Left renal cortex interstitium (tissue), 4 donors: Measurements from ENCODE around the gene KIF4A. TPM values are rescaled to one million over a fixed set of nuclear protein-coding genes. Genes with fewer than 3 reads are reported as not detected.
"Not testable (repeated sequence)": the region's sequence is repeated elsewhere in the genome, so short reads cannot be mapped to it uniquely, and the experiment has no call there.

Source experiments
- DNase-seq, 4 donors: peaks; one replicate each; pipeline ENCODE4 v3.0.0-alpha.2; 2013; ENCODE audit warnings: low read depth in 4 of 4, low spot score in 2 of 4, missing footprints in 1 of 4
- polyA plus RNA-seq, 4 donors: library from polyadenylated mRNA; unstranded; fragments of 120-200 nt; gene quantifications; one replicate each; pipeline ENCODE4 v1.2.1, GENCODE V29; 2013; ENCODE audit not compliant: insufficient read length in 4 of 4

Gene KIF4A
- polyA plus RNA-seq, 4 donors = 16.1 to 17.9 (median 16.7) TPM

DNA sequence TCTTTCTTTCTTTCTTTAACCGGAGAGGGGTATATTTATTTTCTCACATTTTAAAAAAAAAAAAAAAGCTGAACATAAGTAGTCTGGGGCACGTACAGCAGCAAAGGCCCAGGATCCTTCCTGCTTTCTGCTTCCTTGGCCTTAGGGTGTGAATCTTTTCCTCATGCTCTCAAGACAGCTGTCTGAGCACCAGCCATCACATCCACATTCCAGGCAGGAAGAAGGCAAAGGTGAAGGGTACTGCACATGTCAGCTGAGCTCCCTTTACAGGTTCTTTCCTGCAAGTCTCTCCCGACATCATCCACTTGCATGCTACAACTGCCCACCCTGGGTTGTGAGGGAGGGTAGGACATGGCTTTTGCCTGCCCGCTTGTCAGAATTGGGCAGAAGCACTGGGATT lies 69.6 kb downstream of the KIF4A start:
- no peak for DNase-seq

DNA sequence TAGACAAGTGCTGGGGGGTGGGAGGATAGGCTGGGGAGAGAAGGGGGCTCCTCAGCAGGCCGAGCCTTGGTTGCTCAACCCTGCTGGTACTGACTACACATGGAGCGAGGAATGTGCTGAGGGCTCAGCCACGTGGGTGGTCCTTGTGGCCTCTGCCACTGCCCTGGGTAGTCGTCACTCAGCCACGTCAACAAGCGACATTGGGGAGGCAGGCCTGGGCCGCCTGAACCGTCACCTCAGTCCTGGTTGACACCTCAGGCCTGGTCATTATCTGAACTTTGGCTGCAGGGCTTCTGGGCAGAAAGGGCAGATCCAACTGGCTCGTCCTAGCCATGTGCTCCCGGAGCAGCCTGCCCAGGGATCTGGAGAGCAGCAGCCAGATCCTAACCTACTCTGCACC lies 70.5 kb downstream of the KIF4A start:
- no peak for DNase-seq

DNA sequence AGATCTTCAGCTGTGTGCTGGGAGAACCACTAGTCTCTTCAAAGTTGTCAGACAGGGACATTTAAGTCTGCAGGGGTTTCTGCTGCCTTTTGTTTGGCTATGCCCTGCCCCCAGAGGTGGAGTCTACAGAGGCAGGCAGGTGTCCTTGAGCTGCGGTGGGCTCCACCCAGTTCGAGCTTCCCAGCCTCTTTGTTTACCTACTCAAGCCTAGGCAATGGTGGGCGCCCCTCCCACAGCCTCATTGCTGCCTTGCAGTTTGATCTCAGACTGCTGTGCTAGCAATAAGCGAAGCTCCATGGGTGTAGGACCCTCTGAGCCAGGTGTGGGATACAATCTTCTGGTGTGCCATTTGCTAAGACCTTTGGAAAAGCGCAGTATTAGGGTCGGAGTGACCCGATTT lies 78.8 kb downstream of the KIF4A start:
- not testable (repeated sequence) for DNase-seq

DNA sequence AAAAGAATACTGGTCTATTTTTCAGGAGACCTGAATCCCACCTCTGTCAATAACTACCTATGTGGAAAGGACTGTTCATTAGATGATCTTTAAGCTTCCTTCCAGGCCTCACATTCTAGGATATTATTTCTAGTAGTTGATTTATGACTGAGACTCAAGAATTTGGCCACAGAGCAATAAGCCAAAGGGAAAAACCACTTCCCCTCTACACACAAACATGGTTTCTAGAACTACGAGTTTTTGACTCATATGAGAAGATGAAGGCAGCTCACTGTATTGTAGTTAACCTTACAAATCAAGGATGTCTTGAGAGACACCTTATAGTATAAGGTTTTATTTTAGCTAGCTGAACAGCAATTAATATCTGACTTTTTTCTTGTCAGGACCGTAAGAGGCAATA lies 96.3 kb downstream of the KIF4A start:
- no peak for DNase-seq

DNA sequence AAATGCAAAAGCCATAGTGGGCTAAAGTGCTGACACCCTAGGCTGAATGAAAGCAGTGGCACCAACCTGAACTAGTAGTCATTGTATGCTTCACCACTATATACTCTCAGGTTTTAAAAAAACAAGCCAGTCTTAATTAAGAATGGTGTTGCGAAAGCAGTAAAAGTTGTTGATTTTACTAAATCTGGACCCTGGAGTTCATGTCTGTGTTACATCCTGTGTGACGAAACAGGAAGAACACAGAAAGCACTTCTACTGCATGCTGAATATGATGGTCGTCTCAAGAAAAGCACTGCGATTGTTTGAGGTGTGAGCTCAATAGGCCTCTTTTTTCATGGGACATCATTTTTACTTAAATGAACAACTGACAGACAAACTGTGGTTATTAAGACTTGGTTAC lies 109.0 kb downstream of the KIF4A start:
- no peak for DNase-seq

DNA sequence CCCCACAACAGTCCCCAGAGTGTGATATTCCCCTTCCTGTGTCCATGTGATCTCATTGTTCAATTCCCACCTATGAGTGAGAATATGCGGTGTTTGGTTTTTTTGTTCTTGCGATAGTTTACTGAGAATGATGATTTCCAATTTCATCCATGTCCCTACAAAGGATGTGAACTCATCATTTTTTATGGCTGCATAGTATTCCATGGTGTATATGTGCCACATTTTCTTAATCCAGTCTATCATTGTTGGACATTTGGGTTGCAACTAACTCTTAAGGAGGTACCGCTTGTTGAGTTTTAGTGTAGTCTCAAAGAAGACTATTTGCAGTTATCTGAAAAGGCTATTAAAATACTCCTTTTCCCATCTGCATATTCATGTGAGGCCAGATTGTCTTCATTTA lies 110.3 kb downstream of the KIF4A start:
- DNase-seq = not testable (repeated sequence)

DNA sequence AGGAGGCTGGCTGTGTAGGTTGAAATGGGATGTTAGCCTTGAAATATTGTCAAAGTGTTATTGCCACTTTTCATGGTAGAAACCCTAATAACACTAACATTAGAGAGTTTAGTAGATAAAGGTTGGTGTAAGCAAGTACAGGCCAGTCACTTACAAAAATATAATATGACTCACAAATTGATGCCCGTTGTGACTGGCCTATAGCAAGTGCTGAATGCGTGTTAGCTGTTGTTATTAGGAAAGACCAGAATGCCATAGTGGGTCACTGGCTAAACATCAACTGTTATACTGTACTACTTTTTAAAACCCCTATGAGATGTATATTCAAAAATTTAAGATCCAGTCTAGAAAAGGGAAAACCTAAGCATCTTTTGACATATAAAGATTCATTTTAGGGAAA lies 112.8 kb downstream of the KIF4A start:
- no peak for DNase-seq

DNA sequence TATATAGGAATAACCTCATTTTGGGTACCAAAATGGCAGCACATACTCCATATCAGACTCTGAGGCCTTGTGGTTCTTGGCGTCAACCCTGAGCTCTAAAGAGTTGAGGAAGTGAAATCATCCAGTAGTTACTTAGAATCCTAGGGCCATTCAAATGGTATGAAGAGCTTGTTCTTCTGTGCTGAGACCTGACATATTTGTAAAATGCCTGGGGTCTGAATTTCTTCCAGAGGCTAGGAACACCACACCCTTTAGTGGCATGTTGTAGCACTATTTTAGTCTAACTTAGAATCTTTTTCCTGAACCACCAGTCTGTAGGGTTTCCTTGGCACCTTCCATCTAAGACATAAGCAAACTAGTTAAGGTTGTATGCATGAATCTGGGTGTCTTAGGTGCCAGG lies 115.1 kb downstream of the KIF4A start:
- DNase-seq = no peak

DNA sequence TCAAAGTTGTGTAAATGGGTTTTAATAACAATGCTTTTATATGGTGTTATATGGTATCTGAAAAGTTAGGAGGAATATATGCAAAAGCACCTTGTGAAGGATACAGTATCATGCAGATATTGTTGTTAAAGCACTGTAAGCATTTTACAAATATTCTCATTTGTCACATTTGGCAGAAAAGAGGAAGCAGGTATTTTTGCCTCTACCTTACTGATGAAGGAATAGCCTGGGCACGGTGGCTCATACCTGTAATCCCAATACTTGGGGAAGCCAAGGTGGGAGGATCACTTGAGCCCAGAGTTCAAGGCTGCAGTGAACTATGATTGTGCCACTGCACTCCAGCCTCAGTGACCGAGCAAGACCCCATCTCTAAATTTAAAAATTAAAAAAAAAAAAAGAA lies 121.0 kb downstream of the KIF4A start:
- DNase-seq = no peak

DNA sequence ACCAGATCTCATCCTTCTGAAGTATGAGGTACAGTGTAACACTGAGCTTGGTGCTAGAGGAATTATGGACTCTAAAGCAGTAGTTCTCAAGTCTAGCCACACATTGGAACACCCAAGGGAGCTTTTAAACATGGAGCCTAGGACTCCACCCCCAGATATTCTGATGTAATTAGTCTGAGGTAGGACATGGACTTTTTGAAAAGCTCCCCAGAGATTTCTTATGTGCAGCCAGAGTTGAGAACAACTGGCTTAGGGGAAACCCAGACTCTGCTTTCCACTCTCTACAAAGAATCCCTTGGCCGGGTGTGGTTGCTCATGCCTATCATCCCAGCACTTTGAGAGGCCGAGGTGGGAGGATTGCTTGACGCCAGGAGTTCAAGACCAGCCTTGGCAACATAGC lies 121.6 kb downstream of the KIF4A start:
- DNase-seq = no peak

DNA sequence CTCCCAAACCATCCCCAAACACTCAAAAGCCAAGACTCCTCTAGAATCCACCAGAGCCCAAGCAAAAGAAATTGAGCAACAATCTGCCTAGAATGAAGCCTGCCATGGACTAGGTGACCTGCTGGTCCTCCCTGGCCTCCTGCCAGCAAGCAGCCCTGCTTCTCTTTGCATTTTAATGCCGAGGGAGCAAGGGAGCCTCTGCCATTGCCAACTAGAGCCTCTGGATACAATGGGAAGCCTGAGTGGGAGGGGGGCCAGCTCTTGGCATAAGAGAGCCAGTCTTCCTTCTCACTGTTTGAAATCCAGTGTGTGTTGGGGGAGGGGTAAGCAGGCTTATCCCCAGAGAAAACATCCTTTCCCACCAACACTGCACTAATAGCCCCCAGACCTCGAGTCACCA lies 131.7 kb downstream of the KIF4A start:
- no peak for DNase-seq

DNA sequence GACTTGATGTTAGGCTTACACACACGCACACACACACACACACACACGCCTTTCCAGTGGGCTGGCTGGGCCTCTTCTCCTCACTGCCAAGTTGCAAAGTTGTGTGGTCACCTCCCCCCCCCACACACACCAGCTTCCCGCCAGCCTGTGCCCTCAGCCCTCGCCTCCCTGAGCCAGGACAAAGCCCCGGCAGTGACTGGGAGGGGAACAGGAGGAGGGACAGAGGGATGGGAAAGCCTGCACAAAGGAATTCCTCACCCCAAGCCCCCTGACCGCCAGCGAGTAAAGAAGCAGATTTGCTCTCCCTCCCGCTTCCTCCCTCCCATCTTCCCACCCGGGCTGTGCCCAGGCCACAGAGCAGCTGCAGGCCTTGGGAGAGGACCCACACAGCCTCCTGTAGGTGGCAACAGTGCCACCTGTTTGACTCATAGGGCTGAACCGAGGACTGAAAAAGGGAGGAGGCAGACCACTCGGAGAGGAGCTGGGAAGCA lies 133.0 kb downstream of the KIF4A start, which contains the start of gene GDPD2:
Gene GDPD2 (plus strand): TSS at position 464 of the 491 bp plus-strand sequence. CDS start 1,671 bp downstream, outside the sequence.
- DNase-seq = peak in 1 of 4 donors; percentile 46

DNA sequence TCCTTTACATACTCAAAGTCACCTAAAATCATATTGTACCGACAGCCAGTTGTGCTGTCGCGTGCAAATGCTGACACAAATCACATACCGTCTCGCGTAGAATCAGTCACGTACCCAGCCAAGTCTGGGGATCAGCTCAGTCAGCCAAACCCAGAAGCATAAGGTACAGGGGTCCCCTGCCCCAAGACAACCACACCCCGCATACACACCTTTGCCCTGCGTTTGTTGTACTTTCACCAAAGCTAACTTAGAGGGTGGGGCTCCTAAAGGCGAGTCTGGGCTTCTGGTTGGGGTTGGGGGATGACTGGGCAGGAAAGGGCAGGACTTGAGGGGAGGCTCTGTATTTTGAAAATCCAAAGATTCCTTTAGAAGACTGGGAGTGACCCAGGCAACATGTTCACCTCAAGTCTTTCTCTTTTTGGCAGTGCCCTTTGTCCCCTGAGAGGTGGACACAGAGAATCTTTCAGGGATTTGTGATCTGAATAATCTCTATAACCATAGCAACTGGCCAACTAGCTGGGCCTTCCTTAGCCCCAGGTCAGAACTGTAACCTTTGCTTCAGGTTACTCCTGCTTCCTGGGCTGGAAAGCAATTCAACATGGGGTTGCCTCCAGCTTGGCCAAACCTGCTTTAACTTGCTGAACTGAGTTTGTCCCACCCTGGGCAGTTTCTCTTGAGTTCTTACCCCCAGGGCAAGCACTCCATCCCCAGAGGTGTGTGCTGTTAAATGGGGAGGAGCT lies 134.2 kb downstream of the KIF4A start:
- no peak for DNase-seq

DNA sequence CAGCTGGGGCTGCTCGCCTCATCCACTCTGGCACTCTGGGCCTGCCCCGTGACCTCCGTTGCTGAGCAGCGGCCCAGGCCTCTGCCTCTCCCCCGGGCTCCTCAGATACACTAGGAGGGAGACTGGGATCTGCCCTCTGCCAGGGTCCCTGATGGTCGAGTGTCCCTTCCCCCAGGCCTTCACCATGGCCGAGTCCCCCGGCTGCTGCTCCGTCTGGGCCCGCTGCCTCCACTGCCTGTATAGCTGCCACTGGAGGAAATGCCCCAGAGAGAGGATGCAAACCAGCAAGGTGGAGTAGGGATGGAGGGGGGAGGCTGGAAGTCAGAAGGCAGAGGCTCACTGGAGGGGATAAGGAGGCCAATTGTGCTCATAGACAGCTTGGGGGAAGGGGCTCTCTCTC lies 134.9 kb downstream of the KIF4A start:
- DNase-seq = no peak

DNA sequence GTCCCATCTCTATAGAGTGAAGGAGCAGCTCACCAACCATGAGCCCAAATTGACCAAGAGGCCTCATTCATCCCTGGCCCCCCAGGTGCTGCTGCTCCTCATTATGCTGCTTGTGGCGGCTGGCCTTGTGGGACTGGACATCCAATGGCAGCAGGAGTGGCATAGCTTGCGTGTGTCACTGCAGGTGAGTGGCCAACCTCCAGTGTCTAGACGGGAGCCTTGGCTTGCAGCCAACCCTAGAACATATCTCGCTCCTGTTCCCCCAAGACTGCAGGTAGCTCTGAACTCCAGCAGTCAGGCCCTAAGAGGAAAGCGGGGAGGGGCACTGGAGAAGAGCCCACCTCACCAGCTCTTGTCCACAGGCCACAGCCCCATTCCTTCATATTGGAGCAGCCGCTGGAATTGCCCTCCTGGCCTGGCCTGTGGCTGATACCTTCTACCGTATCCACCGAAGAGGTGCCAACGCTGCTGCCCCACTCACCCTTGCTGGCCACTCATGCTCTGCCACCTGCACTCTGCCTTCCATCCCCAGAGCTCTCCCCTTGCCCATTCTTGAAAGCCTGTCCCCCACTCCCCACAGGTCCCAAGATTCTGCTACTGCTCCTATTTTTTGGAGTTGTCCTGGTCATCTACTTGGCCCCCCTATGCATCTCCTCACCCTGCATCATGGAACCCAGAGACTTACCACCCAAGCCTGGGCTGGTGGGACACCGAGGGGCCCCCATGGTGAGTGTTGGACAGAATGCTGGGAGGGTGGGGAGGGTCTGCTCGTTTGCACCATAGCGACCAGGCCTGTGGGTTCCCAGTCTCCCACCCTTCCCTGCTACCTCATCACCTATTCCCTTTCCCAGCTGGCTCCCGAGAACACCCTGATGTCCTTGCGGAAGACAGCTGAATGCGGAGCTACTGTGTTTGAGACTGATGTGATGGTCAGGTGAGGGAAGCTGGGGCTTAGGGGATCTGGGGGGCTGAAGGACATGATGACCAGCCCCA lies 136.7 kb downstream of the KIF4A start:
- no peak for DNase-seq

DNA sequence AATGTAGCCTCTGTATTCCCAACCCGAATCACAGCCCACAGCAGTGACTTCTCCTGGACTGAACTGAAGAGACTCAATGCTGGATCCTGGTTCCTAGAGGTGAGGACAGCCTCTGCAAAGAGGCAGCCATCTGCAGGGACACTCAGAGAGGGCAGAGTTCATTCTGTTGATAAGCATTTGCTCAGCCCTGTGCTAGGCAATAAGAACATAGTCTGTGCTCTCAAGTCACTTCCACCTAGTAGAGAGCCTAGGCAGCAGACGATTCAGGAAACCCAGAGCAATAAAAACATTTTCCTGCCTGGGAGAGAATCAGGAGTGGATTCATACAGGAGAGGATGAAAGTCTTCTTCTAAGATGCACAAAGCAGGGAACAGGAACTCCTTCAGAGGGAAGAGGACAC lies 137.5 kb downstream of the KIF4A start:
- DNase-seq = no peak

DNA sequence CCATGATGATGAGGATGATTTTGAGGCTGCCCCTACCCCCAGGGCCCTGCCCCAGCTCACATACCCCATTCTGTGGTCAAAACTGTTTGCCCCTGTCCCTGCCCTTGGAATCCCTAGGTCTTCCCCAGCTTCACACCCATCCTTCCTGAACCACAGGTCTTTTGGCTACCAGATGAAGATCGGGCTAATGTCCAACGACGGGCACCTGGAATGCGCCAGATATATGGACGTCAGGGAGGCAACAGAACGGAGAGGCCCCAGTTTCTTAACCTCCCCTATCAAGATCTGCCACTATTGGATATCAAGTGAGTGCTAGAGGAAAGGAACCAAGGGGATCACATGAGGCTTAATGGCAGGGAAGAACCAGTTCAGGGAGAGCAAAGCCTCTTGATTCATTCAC lies 139.9 kb downstream of the KIF4A start:
- no peak for DNase-seq

DNA sequence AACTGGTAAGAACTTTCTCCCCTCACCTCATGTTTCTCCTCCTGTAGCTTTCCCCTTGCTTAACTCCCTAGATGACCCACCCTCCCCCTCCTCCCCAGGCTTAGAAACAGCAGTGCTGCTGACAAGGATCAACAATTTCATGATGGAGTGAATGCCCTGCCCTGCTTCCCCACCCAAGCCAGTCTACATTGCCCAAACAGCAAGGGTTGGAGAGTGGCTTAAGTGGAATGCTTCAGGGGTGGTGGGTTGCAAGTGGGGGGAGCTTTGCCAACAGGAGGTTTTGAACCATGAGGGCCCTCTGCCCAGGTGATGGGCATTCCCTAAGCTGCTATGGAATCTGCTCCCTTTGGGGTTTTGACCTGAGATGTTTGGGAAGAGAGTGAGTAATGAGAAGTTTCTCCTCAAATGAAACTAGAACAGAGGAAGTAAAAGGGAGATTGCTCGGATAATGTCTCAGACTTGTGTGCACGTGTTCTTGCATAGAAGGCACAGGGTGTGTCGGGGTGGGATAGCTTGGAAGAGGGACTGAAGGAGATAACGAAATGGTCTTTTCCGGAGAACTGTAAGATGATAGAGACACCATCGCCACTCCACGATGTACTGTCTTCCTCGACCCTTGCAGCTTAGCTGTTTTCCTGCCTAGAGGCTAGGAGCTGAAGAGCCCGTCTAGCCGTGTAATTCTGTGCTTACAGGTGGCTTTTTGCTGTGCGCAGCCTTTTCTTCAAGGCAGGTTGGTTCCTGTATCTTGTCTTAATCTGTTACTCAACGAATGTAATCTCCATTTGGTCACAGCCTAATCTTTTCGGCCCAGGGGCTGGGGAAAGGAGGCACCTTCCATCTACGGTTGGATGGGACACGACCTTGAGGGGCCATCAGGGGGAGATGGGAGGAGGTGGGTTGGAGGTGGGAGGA lies 143.3 kb downstream of the KIF4A start:
- DNase-seq = no peak

DNA sequence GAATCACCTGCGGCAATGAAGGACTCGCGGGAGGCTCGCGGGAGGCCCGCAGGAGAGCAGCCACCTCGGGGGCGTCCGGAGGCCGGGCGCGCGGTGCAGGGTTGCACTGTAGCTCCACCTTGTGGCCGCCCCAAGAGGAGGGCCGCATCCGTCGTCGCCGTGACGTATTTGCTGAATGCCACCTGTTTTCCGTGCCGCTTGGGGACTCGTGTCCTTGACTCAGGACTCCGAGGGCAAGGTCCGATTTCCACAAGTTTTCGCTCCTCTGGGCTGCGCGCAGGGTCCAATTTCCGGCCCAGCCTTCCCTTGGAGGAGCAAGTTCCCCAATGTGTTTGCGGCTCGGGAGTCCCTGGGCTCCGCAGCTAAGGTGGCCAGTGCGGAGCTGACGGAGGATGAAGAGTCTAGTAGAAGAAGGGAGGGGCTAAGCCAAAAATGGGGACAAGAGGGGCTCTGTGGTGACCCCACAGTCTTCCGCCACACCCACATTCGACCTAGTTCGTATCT lies 144.0 kb downstream of the KIF4A start:
- no peak for DNase-seq

DNA sequence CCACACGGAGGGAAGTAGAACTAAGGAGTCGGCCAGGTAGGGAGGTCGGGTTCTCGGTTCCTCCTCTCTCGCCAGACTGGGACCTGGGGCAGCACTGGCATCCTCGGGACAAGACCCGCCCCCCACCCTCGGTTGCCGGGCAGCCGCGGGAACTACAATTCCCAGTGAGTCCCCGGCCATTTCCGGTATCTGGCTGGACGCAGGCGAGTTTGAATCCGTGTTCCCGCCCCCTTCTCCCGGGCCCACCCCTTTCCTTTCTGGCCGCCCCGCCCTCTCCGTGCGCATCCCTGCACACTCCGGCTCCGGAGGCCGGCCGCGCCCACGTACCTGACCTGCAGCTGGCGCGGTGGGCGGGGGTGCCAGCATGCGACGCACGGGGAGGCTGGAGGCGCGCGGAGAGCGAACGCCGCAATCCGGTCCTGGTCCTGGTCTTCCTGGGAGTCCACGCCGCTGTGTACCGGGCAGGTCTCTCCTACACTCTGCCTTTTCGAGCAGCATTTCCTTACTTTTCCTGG lies 144.5 kb downstream of the KIF4A start:
- DNase-seq = peak in 1 of 4 donors; percentile 69
